GM15510 (cell line): Measurements from ENCODE around the gene NGEF.

Experiments used
- POLR2A ChIP-seq: IDR thresholded peaks from 3 replicates; pipeline ENCODE4 v1.6.1; 2011; ENCODE audit warnings: borderline replicate concordance; ENCODE audit not compliant: insufficient read length; ENCODE audit errors: extremely low read depth

Gene NGEF

GRCh38 chr2:233020454-233020853, 7.4 kb upstream of the NGEF start:
- no peak for TF ChIP-seq POLR2A

- no peak for TF ChIP-seq POLR2A
These were observed 4.9 kb upstream of the NGEF start for GRCh38 chr2:233017947-233018346.

GRCh38 chr2:233015019-233015645, 2.1 kb upstream of the NGEF start:
- no peak for TF ChIP-seq POLR2A

GRCh38 chr2:233013650-233014049, 594 bp upstream of the NGEF start:
- TF ChIP-seq POLR2A, result no peak

GRCh38 chr2:233012301-233012971, 620 bp downstream of the NGEF start:
- TF ChIP-seq POLR2A, result no peak

- TF ChIP-seq POLR2A, result no peak
These were observed 1.3 kb downstream of the NGEF start for GRCh38 chr2:233011702-233012131.

- no peak for TF ChIP-seq POLR2A
These were observed 1.8 kb downstream of the NGEF start for GRCh38 chr2:233011268-233011650.

GRCh38 chr2:233010569-233011267, 2.3 kb downstream of the NGEF start:
- TF ChIP-seq POLR2A, result no peak

GRCh38 chr2:233009661-233010060, 3.4 kb downstream of the NGEF start:
- no peak for TF ChIP-seq POLR2A

- no peak for TF ChIP-seq POLR2A
These were observed 5.3 kb downstream of the NGEF start for GRCh38 chr2:233007739-233008138.

GRCh38 chr2:233007270-233007669, 5.8 kb downstream of the NGEF start:
- TF ChIP-seq POLR2A, result no peak

GRCh38 chr2:233006648-233007047, 6.4 kb downstream of the NGEF start:
- TF ChIP-seq POLR2A, result no peak

- no peak for TF ChIP-seq POLR2A
These were observed 8.0 kb downstream of the NGEF start for GRCh38 chr2:233005096-233005495.

- no peak for TF ChIP-seq POLR2A
These were observed 9.1 kb downstream of the NGEF start for GRCh38 chr2:233003658-233004555.
